ENCODE results near the gene CD82. TPM values are rescaled to one million over a fixed set of nuclear protein-coding genes. Genes with fewer than 3 reads are reported as not detected.

The CD82 gene
- total and polyA plus RNA-seq, 12 donors = 2.3 to 53.4 (median 17.8) TPM

DNA sequence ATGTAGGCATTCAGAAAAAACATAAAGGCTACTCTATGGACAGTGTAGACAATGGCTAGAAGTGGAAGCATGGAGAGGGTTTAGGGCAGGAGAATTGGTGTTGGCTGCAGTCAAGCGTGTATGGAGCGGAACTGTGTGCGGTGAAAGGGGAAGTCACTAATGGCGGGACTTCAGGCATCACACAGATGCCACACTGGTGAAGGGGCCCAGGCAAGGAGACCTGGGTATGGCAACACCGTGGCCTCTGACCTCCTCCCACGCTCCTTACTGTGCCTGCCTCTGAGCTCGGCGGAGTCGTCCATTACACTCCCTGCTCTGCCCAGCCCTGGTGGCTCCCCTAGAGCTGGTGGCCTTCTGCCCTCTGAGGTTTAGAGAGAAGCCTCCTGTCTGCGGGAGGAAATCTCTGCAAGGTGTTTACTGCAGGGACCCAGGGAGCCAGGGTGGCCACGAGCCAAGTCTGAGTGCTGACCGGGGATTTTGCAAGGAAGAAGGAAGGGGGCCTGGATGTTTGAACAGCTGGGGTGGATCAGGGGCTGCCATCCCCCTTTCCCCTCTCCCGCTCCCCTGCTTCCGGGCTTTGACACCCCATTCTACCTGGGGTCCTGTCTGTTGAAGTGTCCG is 86.2 kb downstream of the CD82 start:
- Histone ChIP-seq H3K27me3 (no peaks in the 10 kb centered on the region), H3K4me3 (no peak overlapping the region), H3K4me1 (replicated peaks in 1 of 2) (no peaks in the 10 kb centered on the region), H3K9me3 (replicated peaks in 1 of 3) (no peaks in the 10 kb centered on the region), H3K27ac (no peak overlapping the region), H3K36me3 (replicated peaks in 1 of 2) (no peaks in the 10 kb centered on the region)
- 59 to 65% (median 63%) methylated on average over 9 to 15 of the region's 15 CpGs for WGBS, 4 donors
- DNase-seq = no peak
- intact Hi-C loops (cut with DNase I) = no loop called here
- no peak for TF ChIP-seq POLR2A (IDR thresholded peaks at IDR 0.05)
- TF ChIP-seq, protein P1, sequence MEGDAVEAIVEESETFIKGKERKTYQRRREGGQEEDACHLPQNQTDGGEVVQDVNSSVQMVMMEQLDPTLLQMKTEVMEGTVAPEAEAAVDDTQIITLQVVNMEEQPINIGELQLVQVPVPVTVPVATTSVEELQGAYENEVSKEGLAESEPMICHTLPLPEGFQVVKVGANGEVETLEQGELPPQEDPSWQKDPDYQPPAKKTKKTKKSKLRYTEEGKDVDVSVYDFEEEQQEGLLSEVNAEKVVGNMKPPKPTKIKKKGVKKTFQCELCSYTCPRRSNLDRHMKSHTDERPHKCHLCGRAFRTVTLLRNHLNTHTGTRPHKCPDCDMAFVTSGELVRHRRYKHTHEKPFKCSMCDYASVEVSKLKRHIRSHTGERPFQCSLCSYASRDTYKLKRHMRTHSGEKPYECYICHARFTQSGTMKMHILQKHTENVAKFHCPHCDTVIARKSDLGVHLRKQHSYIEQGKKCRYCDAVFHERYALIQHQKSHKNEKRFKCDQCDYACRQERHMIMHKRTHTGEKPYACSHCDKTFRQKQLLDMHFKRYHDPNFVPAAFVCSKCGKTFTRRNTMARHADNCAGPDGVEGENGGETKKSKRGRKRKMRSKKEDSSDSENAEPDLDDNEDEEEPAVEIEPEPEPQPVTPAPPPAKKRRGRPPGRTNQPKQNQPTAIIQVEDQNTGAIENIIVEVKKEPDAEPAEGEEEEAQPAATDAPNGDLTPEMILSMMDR (IDR thresholded peaks at IDR 0.05) = no peak

DNA sequence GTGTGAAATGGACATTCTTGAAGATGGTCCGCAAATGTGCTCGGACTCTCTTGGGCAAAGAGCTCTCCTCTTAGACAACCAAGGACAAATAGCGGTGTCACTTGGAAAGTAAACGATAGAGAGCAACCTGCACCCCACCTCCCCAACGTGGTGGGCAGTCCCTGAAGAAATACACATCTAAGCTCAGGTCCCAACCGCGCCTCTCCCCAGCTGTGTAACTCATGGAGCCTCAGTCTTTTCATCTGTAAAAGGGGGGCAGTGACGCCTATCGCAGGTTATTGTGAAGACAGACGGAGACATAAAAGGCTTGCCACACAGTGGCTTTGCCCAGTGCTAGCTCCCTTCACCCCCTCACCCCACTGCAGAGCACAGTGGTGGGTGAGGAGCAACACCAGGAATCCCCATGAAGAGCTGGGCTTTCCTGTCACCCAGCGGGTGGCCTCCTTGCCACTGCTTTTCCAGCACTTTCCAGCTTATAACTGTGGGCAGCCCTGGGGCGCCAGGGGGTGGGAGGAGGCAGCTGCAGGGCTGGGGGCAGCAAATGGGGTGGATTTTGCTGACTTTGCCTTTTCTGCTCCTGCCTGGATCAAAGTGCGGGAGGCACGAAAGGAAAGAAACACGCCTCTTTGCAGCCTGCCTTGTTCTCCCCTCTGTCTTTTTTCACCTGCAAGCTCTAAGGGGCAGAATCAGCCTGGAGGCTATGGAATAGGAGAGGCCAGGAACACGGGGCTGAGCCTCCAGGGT is 87.6 kb downstream of the CD82 start:
- Histone ChIP-seq H3K27ac (no peak overlapping the region), H3K27me3 (no peaks in the 10 kb centered on the region), H3K4me3 (no peak overlapping the region), H3K36me3 (replicated peaks in 1 of 2) (no peaks in the 10 kb centered on the region), H3K9me3 (replicated peaks in 1 of 3) (no peaks in the 10 kb centered on the region), H3K4me1 (replicated peaks in 1 of 2) (no peaks in the 10 kb centered on the region)
- DNase-seq = no peak
- intact Hi-C loops (cut with DNase I) = no loop called here
- 84 to 87% (median 85%) methylated on average over 16 of the region's 16 CpGs for WGBS, 4 donors
- TF ChIP-seq, protein P1 (IDR thresholded peaks at IDR 0.05) = no peak
- TF ChIP-seq POLR2A (IDR thresholded peaks at IDR 0.05) = no peak

DNA sequence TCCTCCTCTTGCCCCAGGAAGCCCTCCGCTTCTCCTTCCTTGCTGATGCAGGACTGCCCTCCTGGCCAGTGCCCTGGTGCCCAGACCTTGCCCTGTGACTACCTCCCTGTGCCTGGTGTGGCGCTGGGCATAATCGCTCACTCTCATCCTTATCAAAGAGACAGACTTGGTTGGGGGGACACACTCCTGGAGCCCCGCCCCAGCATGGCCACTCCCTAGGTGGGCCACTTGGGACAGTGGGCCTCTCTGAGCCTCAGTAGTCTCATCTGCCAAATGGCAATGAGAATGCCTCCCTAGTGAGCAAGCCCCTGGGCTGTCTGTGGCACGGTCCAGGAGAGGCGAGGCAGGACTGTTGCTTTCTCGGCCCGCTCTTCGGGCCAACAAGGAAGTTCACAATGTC is 88.6 kb downstream of the CD82 start:
- DNase-seq = no peak
- intact Hi-C loops (cut with DNase I) = no loop called here
- H3K4me1 ChIP-seq (replicated peaks in 1 of 2) = no peaks in the 10 kb centered on the region
- TF ChIP-seq, protein P1 (IDR thresholded peaks at IDR 0.05) = no peak
- no peak for TF ChIP-seq POLR2A (IDR thresholded peaks at IDR 0.05)
- no peaks in the 10 kb centered on the region for H3K27me3 ChIP-seq
- no peaks in the 10 kb centered on the region for H3K36me3 ChIP-seq (replicated peaks in 1 of 2)
- no peak overlapping the region for H3K4me3 ChIP-seq
- WGBS, 4 donors = 92 to 100% (median 99%) methylated on average over 4 to 9 of the region's 9 CpGs
- H3K27ac ChIP-seq = no peak overlapping the region
- no peaks in the 10 kb centered on the region for H3K9me3 ChIP-seq (replicated peaks in 1 of 3)

DNA sequence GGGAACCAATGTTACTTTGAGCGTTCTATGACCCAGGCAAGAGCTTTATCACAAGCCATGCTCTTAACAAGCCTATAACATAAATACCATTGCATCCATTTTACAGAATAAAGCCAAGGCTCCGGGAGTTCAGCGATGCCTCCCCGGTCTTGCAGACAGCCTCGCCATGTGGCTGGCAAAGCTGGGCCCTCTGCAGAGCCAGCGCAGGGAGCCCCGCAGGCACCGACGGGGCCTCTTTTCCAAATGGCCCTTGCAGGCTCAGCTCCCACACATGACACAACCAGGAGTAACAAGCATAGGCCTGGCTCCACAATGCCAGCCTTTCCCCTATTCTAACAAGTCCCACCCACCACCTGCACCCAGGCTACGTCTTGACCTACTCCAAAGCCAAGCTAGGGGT is 89.1 kb downstream of the CD82 start:
- 96 to 100% (median 97%) methylated on average over 3 to 10 of the region's 10 CpGs for WGBS, 4 donors
- Histone ChIP-seq H3K36me3 (replicated peaks in 1 of 2) (no peaks in the 10 kb centered on the region), H3K27me3 (no peaks in the 10 kb centered on the region), H3K4me1 (replicated peaks in 1 of 2) (no peaks in the 10 kb centered on the region), H3K27ac (no peak overlapping the region), H3K9me3 (replicated peaks in 1 of 3) (no peaks in the 10 kb centered on the region), H3K4me3 (no peak overlapping the region)
- no peak for DNase-seq
- intact Hi-C loops (cut with DNase I) = no loop called here
- TF ChIP-seq, protein P1 (IDR thresholded peaks at IDR 0.05) = no peak
- no peak for TF ChIP-seq POLR2A (IDR thresholded peaks at IDR 0.05)
